Measurements from ENCODE around the gene TRANK1. TPM values are rescaled to one million over a fixed set of nuclear protein-coding genes. Genes with fewer than 3 reads are reported as not detected.

The TRANK1 gene
- total RNA-seq, 1 donor from 2014 or later = 21.6 TPM

GRCh38 chr3:36944012-36944640 lies 728 bp downstream of the TRANK1 start:
- no peaks in the 10 kb centered on the region for H3K27me3 Mint-ChIP-seq (ENCODE audit: low read depth)
- peak overlapping the region; percentile 87 for H3K27ac Mint-ChIP-seq (ENCODE audit: unreplicated experiment)
- no peak for DNase-seq (ENCODE audit: low spot score)
- H3K4me1 Mint-ChIP-seq (ENCODE audit: low read depth) = peaks cover 13% of the 10 kb centered on the region
- peak; percentile 39 for TF ChIP-seq CTCF (IDR thresholded peaks at IDR 0.05)
- H3K36me3 Mint-ChIP-seq (ENCODE audit: low read depth) = peaks cover 8% of the 10 kb centered on the region
- peak overlapping the region; percentile 84 for H3K4me3 Mint-ChIP-seq (ENCODE audit: unreplicated experiment)
- H3K9me3 Mint-ChIP-seq (ENCODE audit: low read depth) = peaks cover 20% of the 10 kb centered on the region

DNA sequence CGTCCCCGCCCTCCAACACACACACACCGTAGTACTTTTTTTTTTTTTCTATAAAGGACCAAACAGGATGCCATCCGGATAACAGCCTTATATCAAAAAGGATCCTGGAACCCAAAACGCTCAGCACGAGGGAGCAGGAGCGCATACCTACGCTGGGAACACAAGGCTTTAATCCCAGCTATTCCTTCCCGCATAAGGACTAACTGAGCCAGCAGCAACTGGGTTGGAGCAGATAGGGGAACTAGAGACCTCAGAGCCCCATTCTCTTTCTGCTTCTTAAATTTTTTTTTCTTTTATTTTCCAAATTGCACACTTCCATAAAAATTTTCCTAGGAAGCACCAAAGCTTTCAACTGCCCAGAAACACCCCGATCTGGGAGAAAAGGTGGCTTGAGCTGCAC lies 1.3 kb downstream of the TRANK1 start:
- Mint-ChIP-seq H3K27me3 (ENCODE audit: low read depth) (no peaks in the 10 kb centered on the region), H3K36me3 (ENCODE audit: low read depth) (peaks cover 6% of the 10 kb centered on the region), H3K27ac (ENCODE audit: unreplicated experiment) (peak overlapping the region; percentile 87), H3K4me3 (ENCODE audit: unreplicated experiment) (peak overlapping the region; percentile 84), H3K9me3 (ENCODE audit: low read depth) (peaks cover 17% of the 10 kb centered on the region), H3K4me1 (ENCODE audit: low read depth) (peaks cover 13% of the 10 kb centered on the region)
- DNase-seq (ENCODE audit: low spot score) = no peak
- no peak for TF ChIP-seq CTCF (IDR thresholded peaks at IDR 0.05)

DNA sequence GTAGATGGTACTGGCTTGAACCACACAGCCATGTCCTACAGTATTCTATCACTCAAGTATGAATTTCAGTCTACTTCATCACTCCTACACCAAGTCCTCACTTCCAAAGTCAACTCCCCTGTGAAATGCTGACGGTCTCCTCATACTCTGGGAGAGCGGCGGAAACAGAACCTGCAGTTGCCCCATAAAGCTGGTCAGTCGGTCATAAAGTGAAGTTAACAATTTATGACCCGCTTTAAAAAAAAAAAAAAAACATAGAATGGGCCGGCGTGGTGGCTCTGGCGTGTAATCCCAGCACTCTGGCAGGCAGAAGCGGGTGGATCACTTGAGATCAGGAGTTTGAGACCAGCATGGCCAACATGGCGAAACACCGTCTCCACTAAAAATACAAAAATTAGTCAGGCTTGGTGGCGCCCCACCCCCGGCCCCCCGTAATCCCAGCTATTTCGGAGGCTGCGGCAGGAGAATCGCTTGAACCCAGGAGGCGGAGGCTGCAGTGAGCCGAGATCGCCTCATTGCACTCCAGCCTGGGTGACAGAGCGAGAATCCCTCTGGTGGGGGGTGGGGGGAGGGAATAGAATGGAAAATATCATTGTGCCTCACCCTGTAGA lies 2.1 kb downstream of the TRANK1 start:
- H3K4me3 Mint-ChIP-seq (ENCODE audit: unreplicated experiment) = no peak overlapping the region
- H3K4me1 Mint-ChIP-seq (ENCODE audit: low read depth) = peaks cover 13% of the 10 kb centered on the region

GRCh38 chr3:36941658-36942057 lies 3.2 kb downstream of the TRANK1 start:
- no peaks in the 10 kb centered on the region for H3K27me3 Mint-ChIP-seq (ENCODE audit: low read depth)
- no peak overlapping the region for H3K4me3 Mint-ChIP-seq (ENCODE audit: unreplicated experiment)
- H3K9me3 Mint-ChIP-seq (ENCODE audit: low read depth) = peaks cover 4% of the 10 kb centered on the region
- TF ChIP-seq CTCF (IDR thresholded peaks at IDR 0.05) = no peak
- no peak overlapping the region for H3K27ac Mint-ChIP-seq (ENCODE audit: unreplicated experiment)
- peaks cover 13% of the 10 kb centered on the region for H3K4me1 Mint-ChIP-seq (ENCODE audit: low read depth)
- H3K36me3 Mint-ChIP-seq (ENCODE audit: low read depth) = no peaks in the 10 kb centered on the region
- no peak for DNase-seq (ENCODE audit: low spot score)

More for the DNA sequence above, 2.1 kb downstream of the TRANK1 start:
- H3K27ac Mint-ChIP-seq (ENCODE audit: unreplicated experiment) = no peak overlapping the region
- DNase-seq (ENCODE audit: low spot score) = no peak
- no peak for TF ChIP-seq CTCF (IDR thresholded peaks at IDR 0.05)
- no peaks in the 10 kb centered on the region for H3K27me3 Mint-ChIP-seq (ENCODE audit: low read depth)
- H3K9me3 Mint-ChIP-seq (ENCODE audit: low read depth) = peaks cover 12% of the 10 kb centered on the region
- H3K36me3 Mint-ChIP-seq (ENCODE audit: low read depth) = peaks cover 3% of the 10 kb centered on the region

GRCh38 chr3:36941162-36941561 lies 3.7 kb downstream of the TRANK1 start:
- Mint-ChIP-seq H3K27ac (ENCODE audit: unreplicated experiment) (no peak overlapping the region), H3K36me3 (ENCODE audit: low read depth) (no peaks in the 10 kb centered on the region), H3K4me3 (ENCODE audit: unreplicated experiment) (no peak overlapping the region), H3K4me1 (ENCODE audit: low read depth) (peaks cover 13% of the 10 kb centered on the region), H3K27me3 (ENCODE audit: low read depth) (no peaks in the 10 kb centered on the region), H3K9me3 (ENCODE audit: low read depth) (peaks cover 3% of the 10 kb centered on the region)
- DNase-seq (ENCODE audit: low spot score) = no peak
- TF ChIP-seq CTCF (IDR thresholded peaks at IDR 0.05) = no peak
